ENCODE results near the gene RARB. TPM values are rescaled to one million over a fixed set of nuclear protein-coding genes. Genes with fewer than 3 reads are reported as not detected.

The RARB gene
- total RNA-seq, 4 donors from 2014 or later: 13.1 to 45.8 (median 25.3) TPM

- H3K27me3 ChIP-seq: no peaks in the 10 kb centered on the region
- no peak overlapping the region for H3K27ac ChIP-seq
- H3K9me3 ChIP-seq: no peaks in the 10 kb centered on the region
- H3K36me3 ChIP-seq: no peaks in the 10 kb centered on the region
- TF ChIP-seq POLR2A (IDR thresholded peaks at IDR 0.05) (no peak), POLR2AphosphoS5 (IDR thresholded peaks at IDR 0.05) (no peak), EP300 (IDR thresholded peaks at IDR 0.05) (no peak), CTCF (IDR thresholded peaks at IDR 0.05) (no peak)
- no peak overlapping the region for H3K4me3 ChIP-seq
- ATAC-seq: no peak
- peaks cover 0 to 14% (median 4%) of the 10 kb centered on the region in 3 donors for H3K4me1 ChIP-seq
These were observed 7.9 kb upstream of the RARB start for GRCh38 chr3:25420147-25420546.

GRCh38 chr3:25420885-25421284, 7.2 kb upstream of the RARB start:
- no peak overlapping the region for H3K4me3 ChIP-seq
- no peaks in the 10 kb centered on the region for H3K27me3 ChIP-seq
- peaks cover 0 to 21% (median 4%) of the 10 kb centered on the region in 3 donors for H3K4me1 ChIP-seq
- no peak overlapping the region for H3K27ac ChIP-seq
- H3K36me3 ChIP-seq: no peaks in the 10 kb centered on the region
- ATAC-seq: no peak
- H3K9me3 ChIP-seq: no peaks in the 10 kb centered on the region
- no peak for TF ChIP-seq POLR2A (IDR thresholded peaks at IDR 0.05)
- no peak for TF ChIP-seq CTCF (IDR thresholded peaks at IDR 0.05)
- no peak for TF ChIP-seq EP300 (IDR thresholded peaks at IDR 0.05)
- no peak for TF ChIP-seq POLR2AphosphoS5 (IDR thresholded peaks at IDR 0.05)

DNA sequence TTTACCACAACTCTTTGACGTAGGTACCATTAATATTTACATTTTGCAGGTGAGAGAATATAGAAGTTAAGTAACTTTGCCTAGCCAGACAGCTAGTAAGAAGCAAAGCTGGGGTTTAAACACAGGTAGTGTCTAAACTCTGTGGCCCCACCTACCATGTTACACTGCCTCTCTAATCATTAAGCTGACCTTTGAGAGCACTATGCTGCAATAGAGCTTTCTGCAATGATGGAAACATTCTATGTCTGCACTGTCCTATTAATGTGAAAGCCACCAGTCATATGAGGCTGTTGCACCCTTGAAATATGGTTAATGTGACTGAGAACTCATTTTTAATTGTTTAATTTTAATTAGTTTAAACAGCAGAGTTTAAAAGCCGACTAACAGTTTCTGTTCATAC, 6.3 kb upstream of the RARB start:
- H3K27ac ChIP-seq: no peak overlapping the region
- H3K4me3 ChIP-seq: no peak overlapping the region
- H3K36me3 ChIP-seq: no peaks in the 10 kb centered on the region
- H3K4me1 ChIP-seq: peaks cover 0 to 30% (median 4%) of the 10 kb centered on the region in 3 donors
- ATAC-seq: no peak
- no peaks in the 10 kb centered on the region for H3K27me3 ChIP-seq
- H3K9me3 ChIP-seq: no peaks in the 10 kb centered on the region
- 88 to 100% methylated on average over 1 to 2 of the region's 2 CpGs for WGBS, 2 donors (ENCODE audit: low coverage in 1 of 2)
- no peak for TF ChIP-seq EP300 (IDR thresholded peaks at IDR 0.05)
- no peak for TF ChIP-seq POLR2AphosphoS5 (IDR thresholded peaks at IDR 0.05)
- no peak for TF ChIP-seq CTCF (IDR thresholded peaks at IDR 0.05)
- TF ChIP-seq POLR2A (IDR thresholded peaks at IDR 0.05): no peak

DNA sequence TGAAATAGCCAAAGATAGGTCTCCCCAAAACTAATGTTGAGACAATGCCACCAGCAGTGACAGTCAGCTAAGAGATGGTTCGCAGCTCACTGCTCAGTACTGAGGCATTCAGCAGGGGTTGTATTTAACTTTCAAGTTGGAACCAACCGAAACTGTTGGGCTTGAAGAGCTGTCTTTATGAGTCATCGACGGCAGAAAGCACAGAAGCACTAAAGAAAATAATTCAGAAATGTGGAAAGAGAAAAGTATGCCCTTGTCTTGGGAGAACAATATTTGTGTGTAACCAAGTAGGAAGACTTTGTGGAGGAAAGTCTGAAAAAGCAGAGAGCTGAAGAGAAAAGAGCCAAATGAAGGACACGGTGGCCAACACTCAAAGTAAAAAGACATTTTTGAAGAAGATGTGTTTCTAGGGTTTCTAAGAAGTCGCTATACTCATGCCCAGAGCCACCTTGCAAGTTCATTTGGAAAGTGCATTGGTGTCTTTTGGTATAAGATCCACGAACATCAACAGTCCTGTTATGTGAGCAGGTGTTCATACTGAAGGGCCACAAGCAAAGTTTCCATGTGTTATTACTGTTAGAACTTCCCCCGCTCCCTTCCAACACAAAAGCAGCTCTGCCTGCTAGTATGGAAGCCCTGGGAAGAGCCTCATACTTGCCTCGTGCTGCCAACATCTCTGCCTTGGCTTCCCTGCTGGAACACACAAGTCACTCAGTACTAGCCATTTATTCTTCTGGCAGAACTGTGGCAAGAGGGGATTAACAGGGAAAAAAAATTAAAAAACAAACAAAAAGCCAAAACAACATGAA, 4.1 kb upstream of the RARB start:
- TF ChIP-seq POLR2AphosphoS5 (IDR thresholded peaks at IDR 0.05) (no peak), CTCF (IDR thresholded peaks at IDR 0.05) (no peak), POLR2A (IDR thresholded peaks at IDR 0.05) (no peak), EP300 (IDR thresholded peaks at IDR 0.05) (no peak)
- H3K9me3 ChIP-seq: no peaks in the 10 kb centered on the region
- ATAC-seq: no peak
- H3K27ac ChIP-seq: peak overlapping the region in 3 of 4 donors; percentile 45 to 94 (median 57)
- H3K27me3 ChIP-seq: no peaks in the 10 kb centered on the region
- 32 to 57% methylated on average over 7 to 9 of the region's 9 CpGs for WGBS, 2 donors (ENCODE audit: low coverage in 1 of 2)
- no peaks in the 10 kb centered on the region for H3K36me3 ChIP-seq
- H3K4me3 ChIP-seq: no peak overlapping the region
- peaks cover 0 to 39% (median 4%) of the 10 kb centered on the region in 3 donors for H3K4me1 ChIP-seq

GRCh38 chr3:25424614-25425013, 3.4 kb upstream of the RARB start:
- Histone ChIP-seq H3K27ac (peak overlapping the region in 3 of 4 donors; percentile 45 to 94 (median 57)), H3K9me3 (no peaks in the 10 kb centered on the region), H3K36me3 (no peaks in the 10 kb centered on the region), H3K27me3 (no peaks in the 10 kb centered on the region), H3K4me3 (no peak overlapping the region), H3K4me1 (peaks cover 0 to 39% (median 4%) of the 10 kb centered on the region in 3 donors)
- no peak for TF ChIP-seq EP300 (IDR thresholded peaks at IDR 0.05)
- no peak for TF ChIP-seq POLR2A (IDR thresholded peaks at IDR 0.05)
- TF ChIP-seq POLR2AphosphoS5 (IDR thresholded peaks at IDR 0.05): no peak
- no peak for ATAC-seq
- WGBS, 2 donors (ENCODE audit: low coverage in 1 of 2): 16 to 48% methylated on average over 3 to 4 of the region's 5 CpGs
